ENCODE results near the gene MYO7B. TPM values are rescaled to one million over a fixed set of nuclear protein-coding genes. Genes with fewer than 3 reads are reported as not detected.
A peak's percentile ranks its signal among the peaks of the same experiment; 100 is the strongest.

The MYO7B gene
- total RNA-seq, 5 donors from 2014 or later (not counting 1 experiment from before 2014, with no cell fraction given): 0.13 to 0.96 (median 0.28) TPM; not detected in 1

DNA sequence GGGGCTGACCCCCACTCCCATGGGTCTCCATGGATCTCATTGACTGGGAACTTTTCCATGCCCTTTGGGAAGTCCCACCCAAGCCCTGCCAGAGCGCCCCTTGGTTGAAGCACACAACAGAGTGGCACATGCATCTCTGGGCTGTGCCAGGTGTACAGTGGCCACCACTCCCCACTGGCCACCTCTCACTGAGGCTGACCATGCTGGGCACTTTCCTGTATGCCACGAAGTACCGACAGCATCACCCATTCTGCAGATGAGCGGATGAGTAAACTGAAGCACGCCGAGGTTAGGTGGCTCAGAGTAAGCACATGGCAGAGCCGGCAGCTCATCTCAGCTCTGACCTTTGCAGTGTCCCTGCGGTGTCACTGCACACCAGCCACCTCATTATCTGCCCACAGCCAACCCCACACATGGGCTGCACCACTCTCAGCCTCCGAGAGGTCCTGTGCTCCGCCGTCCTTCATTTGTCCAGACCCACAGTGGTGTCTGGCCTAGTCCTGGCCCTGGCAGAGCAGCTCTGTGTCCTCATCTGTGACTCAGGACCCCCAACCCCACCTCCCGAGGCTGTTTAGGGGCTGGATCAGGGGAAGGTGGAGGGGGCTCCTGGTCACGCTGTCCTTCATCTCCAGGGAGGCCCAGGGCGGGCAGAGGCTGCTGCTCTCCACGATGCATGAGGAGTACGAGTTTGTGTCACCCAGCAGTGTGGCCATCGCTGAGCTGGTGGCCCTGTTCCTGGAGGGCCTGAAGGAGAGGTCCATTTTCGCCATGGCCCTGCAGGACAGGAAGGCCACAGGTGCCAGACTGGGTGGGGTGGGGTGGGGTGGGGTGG lies 92.5 kb downstream of the MYO7B start:
- Mint-ChIP-seq H3K27ac (no peak overlapping the region), H3K4me1 (peaks cover 6 to 13% (median 11%) of the 10 kb centered on the region in 3 donors), H3K27me3 (no peaks in the 10 kb centered on the region), H3K4me3 (no peak overlapping the region), H3K9me3 (no peaks in the 10 kb centered on the region), H3K36me3 (no peaks in the 10 kb centered on the region)
- Histone ChIP-seq H3K9me3 (no peaks in the 10 kb centered on the region), H3K27ac (ENCODE audit: low read length) (no peak overlapping the region), H3K4me1 (ENCODE audit: control insufficient read depth in 1 of 2, extremely low read depth in 1 of 2, insufficient read depth in 2 of 2, low read length in 2 of 2) (peaks cover 7 to 24% of the 10 kb centered on the region in 2 experiments), H3K4me3 (ENCODE audit: control insufficient read depth in 1 of 2, extremely low read depth in 1 of 2, low read length in 1 of 2) (no peak overlapping the region), H3K36me3 (ENCODE audit: control insufficient read depth in 2 of 2, extremely low read depth in 1 of 2, insufficient read depth in 1 of 2, low read length in 1 of 2) (no peaks in the 10 kb centered on the region), H3K27me3 (replicated peaks in 1 of 2; ENCODE audit: control insufficient read depth in 2 of 2, extremely low read depth in 1 of 2, insufficient read depth in 2 of 2, low read length in 1 of 2) (peaks cover 0 to 12% of the 10 kb centered on the region in 2 experiments)
- ChIA-PET POLR2A (no interaction called here), CTCF (no interaction called here)
- 89% methylated on average over 16 of the region's 18 CpGs for WGBS (ENCODE audit: insufficient coverage)
- ATAC-seq (replicated peaks in 1 of 4): no peak
- no peak for DNase-seq

DNA sequence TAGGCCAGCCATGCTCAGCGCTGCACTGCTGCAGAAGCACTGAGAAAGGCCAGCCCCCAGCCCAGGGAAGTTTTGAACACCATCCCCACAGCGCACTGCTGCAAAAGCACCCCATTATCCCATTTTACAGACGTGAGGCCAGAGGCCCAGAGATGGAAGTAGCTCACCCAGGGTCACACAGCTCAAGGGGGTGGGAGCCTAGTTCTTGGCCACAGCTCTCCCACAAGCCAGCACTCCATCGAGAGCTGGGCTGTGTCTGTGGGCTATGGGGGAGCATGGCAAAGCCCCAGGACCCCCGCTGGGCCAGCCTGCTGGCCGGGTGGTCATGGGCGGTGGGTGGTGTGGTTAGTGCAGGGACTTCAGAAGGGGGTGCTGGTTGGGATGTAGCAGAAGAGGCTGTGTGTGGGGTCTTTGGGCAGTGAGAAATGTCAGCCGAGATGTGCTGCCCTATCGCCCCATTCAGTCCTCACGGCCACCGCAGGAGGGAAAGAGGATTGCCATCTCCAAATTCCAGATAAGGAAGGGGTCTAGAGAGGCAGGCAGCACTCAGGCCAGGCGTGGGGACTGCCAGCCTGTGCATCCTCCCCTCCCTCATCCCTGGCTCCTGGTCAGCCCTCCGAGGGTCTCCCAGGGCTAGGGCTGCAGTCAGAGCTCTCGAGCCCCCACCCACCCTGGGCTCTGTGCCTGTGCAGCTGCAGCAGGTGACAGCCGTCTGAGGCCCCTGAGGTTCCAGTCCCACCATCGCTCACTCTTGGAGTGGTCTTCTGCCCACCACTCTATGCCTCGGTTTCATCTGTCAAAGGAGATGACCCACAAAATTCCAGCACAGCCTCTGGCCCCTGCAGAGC lies 93.5 kb downstream of the MYO7B start:
- no peak overlapping the region for H3K27ac ChIP-seq (ENCODE audit: low read length)
- no peak overlapping the region for H3K4me3 Mint-ChIP-seq
- H3K27me3 Mint-ChIP-seq: no peaks in the 10 kb centered on the region
- peaks cover 17 to 34% of the 10 kb centered on the region in 2 experiments for H3K4me1 ChIP-seq (ENCODE audit: control insufficient read depth in 1 of 2, extremely low read depth in 1 of 2, insufficient read depth in 2 of 2, low read length in 2 of 2)
- H3K9me3 ChIP-seq: no peaks in the 10 kb centered on the region
- H3K36me3 Mint-ChIP-seq: no peaks in the 10 kb centered on the region
- no peak for ATAC-seq (replicated peaks in 1 of 4)
- no peak for DNase-seq
- 85% methylated on average over 9 of the region's 17 CpGs for WGBS (ENCODE audit: insufficient coverage)
- H3K36me3 ChIP-seq (ENCODE audit: control insufficient read depth in 2 of 2, extremely low read depth in 1 of 2, insufficient read depth in 1 of 2, low read length in 1 of 2): no peaks in the 10 kb centered on the region
- H3K27me3 ChIP-seq (replicated peaks in 1 of 2; ENCODE audit: control insufficient read depth in 2 of 2, extremely low read depth in 1 of 2, insufficient read depth in 2 of 2, low read length in 1 of 2): peaks cover 0 to 6% of the 10 kb centered on the region in 2 experiments
- H3K27ac Mint-ChIP-seq: no peak overlapping the region
- peaks cover 11 to 23% (median 16%) of the 10 kb centered on the region in 3 donors for H3K4me1 Mint-ChIP-seq
- no peak overlapping the region for H3K4me3 ChIP-seq (ENCODE audit: control insufficient read depth in 1 of 2, extremely low read depth in 1 of 2, low read length in 1 of 2)
- ChIA-PET CTCF (interaction anchor here in 1 of 2 donors (0.5 kb wide), 1 partner anchor 604 kb away, joined by 4 read pairs; no protein-coding TSS in a partner anchor), POLR2A (no interaction called here)
- H3K9me3 Mint-ChIP-seq: no peaks in the 10 kb centered on the region

GRCh38 chr2:127629637-127630036 lies 94.2 kb downstream of the MYO7B start:
- 78% methylated on average over 7 of the region's 9 CpGs for WGBS (ENCODE audit: insufficient coverage)
- Mint-ChIP-seq H3K4me3 (no peak overlapping the region), H3K36me3 (no peaks in the 10 kb centered on the region), H3K4me1 (peaks cover 11 to 26% (median 17%) of the 10 kb centered on the region in 3 donors), H3K27me3 (no peaks in the 10 kb centered on the region), H3K27ac (no peak overlapping the region), H3K9me3 (no peaks in the 10 kb centered on the region)
- Histone ChIP-seq H3K27ac (ENCODE audit: low read length) (no peak overlapping the region), H3K27me3 (replicated peaks in 1 of 2; ENCODE audit: control insufficient read depth in 2 of 2, extremely low read depth in 1 of 2, insufficient read depth in 2 of 2, low read length in 1 of 2) (peaks cover 0 to 3% of the 10 kb centered on the region in 2 experiments), H3K36me3 (ENCODE audit: control insufficient read depth in 2 of 2, extremely low read depth in 1 of 2, insufficient read depth in 1 of 2, low read length in 1 of 2) (no peaks in the 10 kb centered on the region), H3K9me3 (no peaks in the 10 kb centered on the region), H3K4me1 (ENCODE audit: control insufficient read depth in 1 of 2, extremely low read depth in 1 of 2, insufficient read depth in 2 of 2, low read length in 2 of 2) (peaks cover 19 to 41% of the 10 kb centered on the region in 2 experiments), H3K4me3 (ENCODE audit: control insufficient read depth in 1 of 2, extremely low read depth in 1 of 2, low read length in 1 of 2) (no peak overlapping the region)
- ChIA-PET POLR2A (no interaction called here), CTCF (no interaction called here)
- ATAC-seq (replicated peaks in 1 of 4) (no peak), DNase-seq (no peak)

DNA sequence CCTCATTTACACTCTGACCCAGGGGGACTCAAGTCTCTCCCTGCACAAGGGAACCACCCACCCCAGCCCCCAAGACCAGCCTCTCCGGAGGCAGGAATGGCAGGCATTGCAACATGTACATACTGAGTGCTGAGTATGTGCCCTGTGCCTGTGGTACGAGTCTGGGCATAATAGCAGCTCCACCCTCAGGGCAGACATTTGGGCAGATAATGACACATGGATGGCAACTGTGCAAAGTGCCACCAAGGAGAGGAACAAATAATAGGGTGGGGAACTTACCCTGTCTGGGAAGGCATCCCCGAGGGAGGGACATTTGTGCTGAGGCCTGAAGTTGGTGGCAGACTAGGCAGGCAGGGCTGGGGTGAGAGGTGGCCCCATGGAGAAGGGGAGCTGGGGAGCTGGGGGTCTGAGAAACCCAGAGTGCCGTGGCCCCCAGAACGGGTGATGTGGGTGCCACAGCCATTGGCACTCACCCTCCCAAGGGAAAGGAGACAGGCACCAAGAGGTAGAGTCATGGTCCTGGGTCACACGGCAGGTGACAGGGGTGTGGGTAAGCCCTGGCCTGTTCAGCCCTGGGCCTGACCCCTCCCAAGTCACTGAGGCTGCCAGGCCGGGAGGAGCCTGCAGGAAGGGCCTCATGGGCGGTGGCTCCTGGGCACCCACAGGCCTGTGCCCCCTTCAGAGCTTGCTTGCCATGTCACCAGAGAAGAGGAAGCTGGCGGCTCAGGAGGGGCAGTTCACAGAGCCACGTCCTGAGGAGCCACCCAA lies 94.8 kb downstream of the MYO7B start:
- Mint-ChIP-seq H3K27me3 (no peaks in the 10 kb centered on the region), H3K36me3 (no peaks in the 10 kb centered on the region), H3K4me3 (no peak overlapping the region), H3K27ac (no peak overlapping the region), H3K9me3 (no peaks in the 10 kb centered on the region), H3K4me1 (peaks cover 11 to 33% (median 17%) of the 10 kb centered on the region in 3 donors)
- Histone ChIP-seq H3K27ac (ENCODE audit: low read length) (no peak overlapping the region), H3K4me1 (ENCODE audit: control insufficient read depth in 1 of 2, extremely low read depth in 1 of 2, insufficient read depth in 2 of 2, low read length in 2 of 2) (peaks cover 20 to 47% of the 10 kb centered on the region in 2 experiments), H3K27me3 (replicated peaks in 1 of 2; ENCODE audit: control insufficient read depth in 2 of 2, extremely low read depth in 1 of 2, insufficient read depth in 2 of 2, low read length in 1 of 2) (peaks cover 0 to 3% of the 10 kb centered on the region in 2 experiments), H3K4me3 (ENCODE audit: control insufficient read depth in 1 of 2, extremely low read depth in 1 of 2, low read length in 1 of 2) (no peak overlapping the region), H3K36me3 (ENCODE audit: control insufficient read depth in 2 of 2, extremely low read depth in 1 of 2, insufficient read depth in 1 of 2, low read length in 1 of 2) (no peaks in the 10 kb centered on the region), H3K9me3 (no peaks in the 10 kb centered on the region)
- ChIA-PET POLR2A (no interaction called here), CTCF (interaction anchor here in 1 of 2 donors (0.6 to 1.7 kb wide), 2 partner anchors 12 to 20 kb away, joined by 4 to 9 read pairs; no protein-coding TSS in a partner anchor)
- ATAC-seq (replicated peaks in 1 of 4) (no peak), DNase-seq (no peak)
- WGBS (ENCODE audit: insufficient coverage): 69% methylated on average over 7 of the region's 10 CpGs

DNA sequence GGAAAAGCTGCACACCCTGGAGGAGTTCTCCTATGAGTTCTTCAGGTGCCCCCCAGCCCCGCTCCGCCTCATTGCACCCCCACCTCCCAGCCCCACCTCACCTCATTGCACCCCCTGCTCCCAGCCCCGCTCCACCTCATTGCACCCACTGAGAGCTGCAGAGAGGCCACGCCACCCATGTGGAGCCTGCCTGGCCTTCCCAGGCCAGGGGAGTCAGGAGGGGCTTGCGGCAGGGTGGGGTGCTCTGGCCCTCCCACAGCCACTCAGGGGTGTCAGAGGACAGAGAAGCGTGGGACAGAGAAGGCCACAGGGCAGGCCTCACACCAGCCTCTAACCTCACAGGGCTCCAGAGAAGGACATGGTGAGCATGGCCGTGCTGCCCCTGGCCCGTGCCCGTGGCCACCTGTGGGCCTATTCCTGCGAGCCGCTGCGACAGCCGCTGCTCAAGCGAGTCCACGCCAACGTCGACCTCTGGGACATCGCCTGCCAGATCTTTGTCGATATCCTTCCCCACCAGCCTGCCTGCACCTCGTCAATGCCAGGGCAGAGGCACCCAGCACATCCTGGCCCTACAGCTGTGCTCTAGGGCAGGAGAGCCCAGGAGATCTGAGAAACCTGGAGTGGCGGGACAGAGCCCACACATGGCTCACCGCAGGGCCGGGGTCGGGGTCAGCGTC lies 95.5 kb downstream of the MYO7B start:
- peaks cover 26 to 55% of the 10 kb centered on the region in 2 experiments for H3K4me1 ChIP-seq (ENCODE audit: control insufficient read depth in 1 of 2, extremely low read depth in 1 of 2, insufficient read depth in 2 of 2, low read length in 2 of 2)
- DNase-seq (no peak), ATAC-seq (replicated peaks in 1 of 4) (no peak)
- H3K36me3 ChIP-seq (ENCODE audit: control insufficient read depth in 2 of 2, extremely low read depth in 1 of 2, insufficient read depth in 1 of 2, low read length in 1 of 2): no peaks in the 10 kb centered on the region
- Mint-ChIP-seq H3K9me3 (no peaks in the 10 kb centered on the region), H3K36me3 (no peaks in the 10 kb centered on the region), H3K27ac (peak overlapping the region in 1 of 2 donors; percentile 3), H3K4me1 (peaks cover 14 to 40% (median 16%) of the 10 kb centered on the region in 3 donors), H3K27me3 (no peaks in the 10 kb centered on the region), H3K4me3 (no peak overlapping the region)
- 89% methylated on average over 22 of the region's 25 CpGs for WGBS (ENCODE audit: insufficient coverage)
- H3K27ac ChIP-seq (ENCODE audit: low read length): no peak overlapping the region
- no peaks in the 10 kb centered on the region for H3K9me3 ChIP-seq
- peaks cover 0 to 3% of the 10 kb centered on the region in 2 experiments for H3K27me3 ChIP-seq (replicated peaks in 1 of 2; ENCODE audit: control insufficient read depth in 2 of 2, extremely low read depth in 1 of 2, insufficient read depth in 2 of 2, low read length in 1 of 2)
- CTCF ChIA-PET: interaction anchor here (0.6 to 1.7 kb wide), 3 partner anchors 11 to 40 kb away, joined by 4 to 9 read pairs (median 4); no protein-coding TSS in a partner anchor
- POLR2A ChIA-PET: no interaction called here
- no peak overlapping the region for H3K4me3 ChIP-seq (ENCODE audit: control insufficient read depth in 1 of 2, extremely low read depth in 1 of 2, low read length in 1 of 2)
